Measurements from ENCODE around the gene THY1. TPM values are rescaled to one million over a fixed set of nuclear protein-coding genes. Genes with fewer than 3 reads are reported as not detected.

Gene THY1
- total RNA-seq, 1 experiment from 2014 or later = 1.1 TPM

DNA sequence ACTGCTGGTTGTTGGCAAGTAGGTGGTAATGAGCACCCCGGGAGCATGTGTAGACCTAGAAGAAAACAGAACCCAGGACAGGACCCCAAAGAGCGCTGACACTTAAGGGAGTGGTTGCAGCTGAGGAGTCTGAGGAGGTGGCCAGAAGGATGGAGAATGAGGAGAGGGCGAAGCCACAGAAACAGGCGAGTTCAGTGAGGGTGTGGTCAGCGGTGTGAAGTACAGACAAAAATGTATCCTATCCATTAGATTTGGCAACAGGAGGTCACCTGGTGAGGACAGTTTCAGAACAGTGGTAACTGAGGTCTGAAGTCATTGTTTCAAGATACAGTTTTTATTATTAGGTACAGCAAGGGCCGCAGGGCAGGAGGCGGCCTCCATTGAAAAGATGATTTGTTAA, 8.6 kb upstream of the THY1 start:
- intact Hi-C loops (cut with micrococcal nuclease) = no loop called here
- no peak overlapping the region for H3K4me3 ChIP-seq (replicated peaks in 1 of 2; ENCODE audit: low read depth in 1 of 2, low read length in 2 of 2)
- no peak for DNase-seq (ENCODE audit: low read depth, low spot score)
- no peak for TF ChIP-seq ELF1 (IDR thresholded peaks at IDR 0.05; ENCODE audit: borderline replicate concordance, low read depth)
- TF ChIP-seq TCF7L2 (IDR thresholded peaks at IDR 0.05; ENCODE audit: borderline replicate concordance, extremely low read depth, insufficient read depth, insufficient read length) = no peak
- TF ChIP-seq SRF (IDR thresholded peaks at IDR 0.05; ENCODE audit: low read depth) = no peak
- TF ChIP-seq, protein P1, sequence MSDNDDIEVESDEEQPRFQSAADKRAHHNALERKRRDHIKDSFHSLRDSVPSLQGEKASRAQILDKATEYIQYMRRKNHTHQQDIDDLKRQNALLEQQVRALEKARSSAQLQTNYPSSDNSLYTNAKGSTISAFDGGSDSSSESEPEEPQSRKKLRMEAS (IDR thresholded peaks at IDR 0.05) = no peak
- no peak for TF ChIP-seq SP1 (IDR thresholded peaks at IDR 0.05; ENCODE audit: low read depth)
- no peak for TF ChIP-seq EZH2 (IDR thresholded peaks at IDR 0.05)
- TF ChIP-seq CBX3 (IDR thresholded peaks at IDR 0.05; ENCODE audit: low read depth) = no peak
- TF ChIP-seq, protein P2, sequence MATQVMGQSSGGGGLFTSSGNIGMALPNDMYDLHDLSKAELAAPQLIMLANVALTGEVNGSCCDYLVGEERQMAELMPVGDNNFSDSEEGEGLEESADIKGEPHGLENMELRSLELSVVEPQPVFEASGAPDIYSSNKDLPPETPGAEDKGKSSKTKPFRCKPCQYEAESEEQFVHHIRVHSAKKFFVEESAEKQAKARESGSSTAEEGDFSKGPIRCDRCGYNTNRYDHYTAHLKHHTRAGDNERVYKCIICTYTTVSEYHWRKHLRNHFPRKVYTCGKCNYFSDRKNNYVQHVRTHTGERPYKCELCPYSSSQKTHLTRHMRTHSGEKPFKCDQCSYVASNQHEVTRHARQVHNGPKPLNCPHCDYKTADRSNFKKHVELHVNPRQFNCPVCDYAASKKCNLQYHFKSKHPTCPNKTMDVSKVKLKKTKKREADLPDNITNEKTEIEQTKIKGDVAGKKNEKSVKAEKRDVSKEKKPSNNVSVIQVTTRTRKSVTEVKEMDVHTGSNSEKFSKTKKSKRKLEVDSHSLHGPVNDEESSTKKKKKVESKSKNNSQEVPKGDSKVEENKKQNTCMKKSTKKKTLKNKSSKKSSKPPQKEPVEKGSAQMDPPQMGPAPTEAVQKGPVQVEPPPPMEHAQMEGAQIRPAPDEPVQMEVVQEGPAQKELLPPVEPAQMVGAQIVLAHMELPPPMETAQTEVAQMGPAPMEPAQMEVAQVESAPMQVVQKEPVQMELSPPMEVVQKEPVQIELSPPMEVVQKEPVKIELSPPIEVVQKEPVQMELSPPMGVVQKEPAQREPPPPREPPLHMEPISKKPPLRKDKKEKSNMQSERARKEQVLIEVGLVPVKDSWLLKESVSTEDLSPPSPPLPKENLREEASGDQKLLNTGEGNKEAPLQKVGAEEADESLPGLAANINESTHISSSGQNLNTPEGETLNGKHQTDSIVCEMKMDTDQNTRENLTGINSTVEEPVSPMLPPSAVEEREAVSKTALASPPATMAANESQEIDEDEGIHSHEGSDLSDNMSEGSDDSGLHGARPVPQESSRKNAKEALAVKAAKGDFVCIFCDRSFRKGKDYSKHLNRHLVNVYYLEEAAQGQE (IDR thresholded peaks at IDR 0.05; ENCODE audit: low read depth) = no peak
- TF ChIP-seq ZFX (IDR thresholded peaks at IDR 0.05) = no peak
- TF ChIP-seq, protein P3, sequence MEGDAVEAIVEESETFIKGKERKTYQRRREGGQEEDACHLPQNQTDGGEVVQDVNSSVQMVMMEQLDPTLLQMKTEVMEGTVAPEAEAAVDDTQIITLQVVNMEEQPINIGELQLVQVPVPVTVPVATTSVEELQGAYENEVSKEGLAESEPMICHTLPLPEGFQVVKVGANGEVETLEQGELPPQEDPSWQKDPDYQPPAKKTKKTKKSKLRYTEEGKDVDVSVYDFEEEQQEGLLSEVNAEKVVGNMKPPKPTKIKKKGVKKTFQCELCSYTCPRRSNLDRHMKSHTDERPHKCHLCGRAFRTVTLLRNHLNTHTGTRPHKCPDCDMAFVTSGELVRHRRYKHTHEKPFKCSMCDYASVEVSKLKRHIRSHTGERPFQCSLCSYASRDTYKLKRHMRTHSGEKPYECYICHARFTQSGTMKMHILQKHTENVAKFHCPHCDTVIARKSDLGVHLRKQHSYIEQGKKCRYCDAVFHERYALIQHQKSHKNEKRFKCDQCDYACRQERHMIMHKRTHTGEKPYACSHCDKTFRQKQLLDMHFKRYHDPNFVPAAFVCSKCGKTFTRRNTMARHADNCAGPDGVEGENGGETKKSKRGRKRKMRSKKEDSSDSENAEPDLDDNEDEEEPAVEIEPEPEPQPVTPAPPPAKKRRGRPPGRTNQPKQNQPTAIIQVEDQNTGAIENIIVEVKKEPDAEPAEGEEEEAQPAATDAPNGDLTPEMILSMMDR (IDR thresholded peaks at IDR 0.05 in 2 of 3, conservative IDR thresholded peaks at IDR 0.05 in 1 of 3; ENCODE audit: borderline replicate concordance in 1 of 3, insufficient read depth in 1 of 3, low read depth in 2 of 3, low read length in 2 of 3) = no peak
- TF ChIP-seq EZH2phosphoT487 (IDR thresholded peaks at IDR 0.05; ENCODE audit: borderline replicate concordance) = no peak
- no peak for TF ChIP-seq CEBPB (IDR thresholded peaks at IDR 0.05; ENCODE audit: low read depth)
- TF ChIP-seq JUND (IDR thresholded peaks at IDR 0.05) = no peak
- no peaks in the 10 kb centered on the region for H3K79me2 ChIP-seq (ENCODE audit: insufficient read depth, low read length)
- CTCF ChIA-PET = no interaction called here
- no peak overlapping the region for H3K4me2 ChIP-seq (ENCODE audit: low read length)
- H4K20me1 ChIP-seq (ENCODE audit: insufficient read depth) = no peaks in the 10 kb centered on the region
- BruUV-seq (replicated peaks) = no TSS peak
- peaks cover 14 to 20% of the 10 kb centered on the region in 2 experiments for H3K4me1 ChIP-seq (ENCODE audit: control insufficient read depth in 1 of 2, insufficient read depth in 2 of 2, low read length in 2 of 2)
- POLR2A ChIA-PET = no interaction called here
- RAD21 ChIA-PET (ENCODE audit: low non-redundant PET in 1 of 2, low total read pairs in 2 of 2, uncharacterized antibody in 2 of 2, unreplicated experiment in 2 of 2) = no interaction called here
- no peaks in the 10 kb centered on the region for H3K36me3 ChIP-seq (ENCODE audit: control insufficient read depth in 1 of 2, insufficient read depth in 2 of 2, low read length in 2 of 2)
- no peaks in the 10 kb centered on the region for H3K9me3 ChIP-seq (ENCODE audit: control insufficient read depth in 1 of 2, insufficient read depth in 1 of 2, low read depth in 1 of 2, low read length in 2 of 2)
- H3K9me2 ChIP-seq (ENCODE audit: insufficient read depth) = no peaks in the 10 kb centered on the region
- H3K27me3 ChIP-seq (ENCODE audit: insufficient read depth, low read length) = no peaks in the 10 kb centered on the region
- no peak overlapping the region for H3K27ac ChIP-seq (ENCODE audit: low read depth, low read length)
- no peak for ATAC-seq
- no peak overlapping the region for H3K9ac ChIP-seq (ENCODE audit: low read length)
- H2AFZ ChIP-seq (ENCODE audit: low read depth, low read length, poor library complexity, severe bottlenecking) = no peak overlapping the region
